B cell (primary cell): ENCODE measurements around the gene MGAT4B. TPM values are rescaled to one million over a fixed set of nuclear protein-coding genes. Genes with fewer than 3 reads are reported as not detected.

Experiments used
- ATAC-seq: fragments of 200-7000 bp; cut with Tn5 transposase; one replicate; pipeline ENCODE4 v1.10.0; 2021; ENCODE audit warnings: low read depth, mild to moderate bottlenecking, moderate number of reproducible peaks, moderate library complexity
- CTCF ChIA-PET: fragments of 350-600 bp; sonication (Branson Sonifier 250); formaldehyde crosslinking; loops from one replicate; lab custom pipeline; 2021; ENCODE audit warnings: antibody characterized with exemption, inconsistent platforms; lab: Charles Lee
- POLR2A ChIA-PET: fragments of 350-600 bp; sonication (Branson Sonifier 250); formaldehyde crosslinking; loops from one replicate; lab custom pipeline; 2021; ENCODE audit warnings: antibody characterized with exemption; lab: Charles Lee
- DNase-seq: peaks from one replicate; pipeline ENCODE4 v3.0.0; 2013
- H2AFZ ChIP-seq: 2 replicates; pipeline ENCODE4 v1.6.1; 2012; ENCODE audit warnings: mild to moderate bottlenecking, low read depth, low read length; ENCODE audit not compliant: insufficient read depth, poor library complexity, severe bottlenecking
- H3K27ac ChIP-seq, 2 donors: 1 replicate in 1 of 2; 2 replicates in 1 of 2; pipeline ENCODE4 v1.5.1; 2012 to 2013; ENCODE audit warnings: low read length in 2 of 2, mild to moderate bottlenecking in 2 of 2, moderate library complexity in 1 of 2
- H3K27me3 ChIP-seq, 4 experiments: fragments of 200-600 bp in 1 of 4; sonication (generic) in 1 of 4; replicated peaks in 1 of 4; 1 replicate in 2 of 4; 2 replicates in 2 of 4; pipeline versions ENCODE4 v1.6.1 to v1.7.0; 2013 to 2016; ENCODE audit warnings: low read length in 3 of 4, mild to moderate bottlenecking in 2 of 4, mixed read lengths in 1 of 4, moderate library complexity in 1 of 4; ENCODE audit not compliant: insufficient read depth in 4 of 4, control insufficient read depth in 3 of 4; ENCODE audit errors: control extremely low read depth in 1 of 4
- H3K36me3 ChIP-seq, 2 experiments: replicated peaks in 1 of 2; 1 replicate in 1 of 2; 2 replicates in 1 of 2; pipeline versions ENCODE4 v1.6.1 to v1.7.1; 2013; ENCODE audit warnings: low read length in 1 of 2; ENCODE audit not compliant: insufficient read depth in 2 of 2, control insufficient read depth in 1 of 2; ENCODE audit errors: control extremely low read depth in 1 of 2, extremely low read depth in 1 of 2
- H3K4me1 ChIP-seq, 2 donors: fragments of 200-600 bp in 1 of 2; sonication (generic) in 1 of 2; 1 replicate in 1 of 2; 2 replicates in 1 of 2; pipeline versions ENCODE4 v1.5.1 to v1.6.1; 2013 to 2017; ENCODE audit warnings: low read length in 2 of 2; ENCODE audit not compliant: control insufficient read depth in 2 of 2, insufficient read depth in 2 of 2
- H3K4me2 ChIP-seq: replicated peaks from 2 replicates; pipeline ENCODE3; 2012; ENCODE audit warnings: mild to moderate bottlenecking, low read depth, low read length; ENCODE audit not compliant: poor library complexity, severe bottlenecking
- H3K4me3 ChIP-seq, 5 experiments: fragments of 200-600 bp in 1 of 5; sonication (generic) in 1 of 5; 1 replicate in 3 of 5; 2 replicates in 2 of 5; pipeline versions ENCODE4 v1.5.1 to v1.7.0; 2011 to 2016; ENCODE audit warnings: low read length in 4 of 5, mild to moderate bottlenecking in 4 of 5, low read depth in 2 of 5, control low read depth in 1 of 5, moderate library complexity in 1 of 5; ENCODE audit not compliant: insufficient read depth in 1 of 5; ENCODE audit errors: control extremely low read depth in 1 of 5, extremely low read depth in 1 of 5
- H3K79me2 ChIP-seq: fragments of 200-600 bp; sonication (generic); one replicate; pipeline ENCODE4 v1.6.0; 2016; ENCODE audit warnings: low read length; ENCODE audit not compliant: control insufficient read depth, insufficient read depth
- H3K9ac ChIP-seq: fragments of 200-600 bp; sonication (generic); 2 replicates; pipeline ENCODE4 v1.6.1; 2017; ENCODE audit warnings: mild to moderate bottlenecking, low read length, moderate library complexity
- H3K9me3 ChIP-seq, 3 donors: one replicate each; pipeline versions ENCODE4 v1.6.1 to v1.7.1; 2013; ENCODE audit warnings: low read length in 2 of 3; ENCODE audit not compliant: control insufficient read depth in 2 of 3, insufficient read depth in 1 of 3; ENCODE audit errors: control extremely low read depth in 1 of 3
- H4K20me1 ChIP-seq: 2 replicates; pipeline ENCODE4 v1.6.0; 2012; ENCODE audit warnings: mild to moderate bottlenecking, low read length; ENCODE audit not compliant: insufficient read depth, control insufficient read depth, poor library complexity, severe bottlenecking
- H3K27ac Mint-ChIP-seq: one replicate; pipeline ENCODE4 v1.8.0; 2021; ENCODE audit warnings: mixed read lengths
- H3K27me3 Mint-ChIP-seq: one replicate; pipeline ENCODE4 v1.8.0; 2021; ENCODE audit warnings: mixed read lengths
- H3K4me1 Mint-ChIP-seq: one replicate; pipeline ENCODE4 v1.8.0; 2021; ENCODE audit warnings: mixed read lengths
- H3K4me3 Mint-ChIP-seq: one replicate; pipeline ENCODE4 v1.8.0; 2021; ENCODE audit warnings: mixed read lengths
- H3K9me3 Mint-ChIP-seq: one replicate; pipeline ENCODE4 v1.8.0; 2022; ENCODE audit warnings: mixed read lengths; ENCODE audit not compliant: insufficient read depth
- EZH2 ChIP-seq: IDR thresholded peaks from 2 replicates; pipeline ENCODE4 v1.6.1; 2012; ENCODE audit warnings: borderline replicate concordance, low read depth, mild to moderate bottlenecking, moderate library complexity, low read length; ENCODE audit not compliant: insufficient read depth, poor library complexity, severe bottlenecking
- WGBS: methylation state at CpG from one replicate; pipeline ENCODE4 v1.1.5; 2013; ENCODE audit warnings: missing lambda C conversion rate; ENCODE audit not compliant: insufficient coverage; 5-methylcytosine and 5-hydroxymethylcytosine counted together
- intact Hi-C: fragments of 100-400 bp; cut with micrococcal nuclease; formaldehyde crosslinking; loops from one replicate; pipeline ENCODE4 v1.10.0; 2022
- polyA plus RNA-seq: library from polyadenylated mRNA; depleted of rRNA; stranded (reverse); fragments of >200 nt; gene quantifications from 2 replicates; pipeline ENCODE4 v1.2.3, GENCODE V29; 2012
- total RNA-seq, 2 donors: library from RNA; stranded (reverse); fragments of 120-200 nt in 1 of 2; gene quantifications; 1 replicate in 1 of 2; 2 replicates in 1 of 2; pipeline versions ENCODE4 v1.2.3 to v1.2.4, GENCODE V29; 2013 to 2022
- TF ChIP-seq, protein P1 (sequence below): fragments of 200-600 bp; IDR thresholded peaks from one replicate; pipeline ENCODE4 v1.8.0; 2022; ENCODE audit warnings: antibody characterized with exemption, mild to moderate bottlenecking

Gene MGAT4B
- total and polyA plus RNA-seq, 2 donors (not counting 1 experiment from before 2014, with no cell fraction given): 105 to 165 TPM

DNA sequence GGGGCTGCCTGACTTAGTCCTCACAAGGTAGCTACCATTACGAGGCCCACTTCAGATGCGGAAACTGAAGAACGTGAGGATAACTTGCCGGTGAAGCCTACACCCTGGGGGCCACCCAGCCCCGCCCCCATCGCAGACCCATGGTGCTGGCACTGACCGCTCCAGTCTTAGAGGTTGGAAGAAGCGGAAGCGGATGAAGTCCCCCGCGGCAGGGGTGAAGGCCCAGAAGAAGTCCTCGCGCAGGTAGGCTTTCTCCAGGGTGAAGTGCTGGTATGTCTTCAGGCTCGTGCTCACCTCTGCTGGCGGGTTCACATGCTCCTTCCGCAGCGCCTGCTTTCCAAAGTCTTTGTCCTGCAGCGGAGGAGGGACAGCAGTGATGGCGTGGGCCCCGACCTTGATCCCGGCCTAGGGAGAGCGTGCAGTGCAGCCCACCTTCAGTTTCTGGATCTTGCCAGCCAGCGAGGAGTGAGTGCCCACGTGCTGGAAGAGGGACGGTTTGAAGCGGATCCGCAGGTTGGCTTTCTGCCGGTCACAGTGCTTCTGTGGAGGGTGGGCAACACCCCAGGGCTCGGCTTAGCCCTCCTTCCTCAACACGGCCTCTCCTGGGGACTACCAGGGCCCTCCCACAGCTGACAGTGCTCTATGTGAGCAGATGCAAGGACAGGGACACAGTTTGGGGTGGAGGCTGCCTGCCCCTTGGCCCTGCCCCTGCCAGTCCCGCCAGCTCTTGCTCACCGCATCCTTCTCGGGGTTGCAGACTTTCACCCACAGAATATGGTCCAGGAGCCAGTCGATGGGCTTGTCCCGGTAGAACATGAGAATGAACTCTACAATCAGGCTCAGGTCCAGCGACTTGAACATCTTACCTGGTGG is 7.7 kb downstream of the MGAT4B start:
- H3K9me3 Mint-ChIP-seq: no peaks in the 10 kb centered on the region

More for the DNA sequence above, 7.7 kb downstream of the MGAT4B start:
- DNase-seq (no peak), ATAC-seq (no peak)
- H3K9me3 ChIP-seq: no peaks in the 10 kb centered on the region
- Mint-ChIP-seq H3K27ac (no peak overlapping the region), H3K4me3 (no peak overlapping the region), H3K27me3 (no peaks in the 10 kb centered on the region), H3K4me1 (peaks cover 33% of the 10 kb centered on the region)
- H3K4me3 ChIP-seq: no peak overlapping the region
- CTCF ChIA-PET: interaction anchor here (2.4 kb wide), 1 partner anchor 38 kb away, joined by 7 read pairs; no protein-coding TSS in a partner anchor
- whole genome bisulfite sequencing: 98% methylated on average over 34 of the region's 36 CpGs
- H3K27me3 ChIP-seq: no peaks in the 10 kb centered on the region
- intact Hi-C loops: no loop called here
- H3K4me1 ChIP-seq: peaks cover 35 to 44% of the 10 kb centered on the region in 2 donors
- H3K4me2 ChIP-seq: no peak overlapping the region
- POLR2A ChIA-PET: no interaction called here
- H3K27ac ChIP-seq: no peak overlapping the region
- H3K36me3 ChIP-seq: peaks cover 0 to 31% of the 10 kb centered on the region in 2 experiments
- peaks cover 45% of the 10 kb centered on the region for H4K20me1 ChIP-seq
- no peak overlapping the region for H3K9ac ChIP-seq
- TF ChIP-seq EZH2: no peak
- TF ChIP-seq, protein P1, sequence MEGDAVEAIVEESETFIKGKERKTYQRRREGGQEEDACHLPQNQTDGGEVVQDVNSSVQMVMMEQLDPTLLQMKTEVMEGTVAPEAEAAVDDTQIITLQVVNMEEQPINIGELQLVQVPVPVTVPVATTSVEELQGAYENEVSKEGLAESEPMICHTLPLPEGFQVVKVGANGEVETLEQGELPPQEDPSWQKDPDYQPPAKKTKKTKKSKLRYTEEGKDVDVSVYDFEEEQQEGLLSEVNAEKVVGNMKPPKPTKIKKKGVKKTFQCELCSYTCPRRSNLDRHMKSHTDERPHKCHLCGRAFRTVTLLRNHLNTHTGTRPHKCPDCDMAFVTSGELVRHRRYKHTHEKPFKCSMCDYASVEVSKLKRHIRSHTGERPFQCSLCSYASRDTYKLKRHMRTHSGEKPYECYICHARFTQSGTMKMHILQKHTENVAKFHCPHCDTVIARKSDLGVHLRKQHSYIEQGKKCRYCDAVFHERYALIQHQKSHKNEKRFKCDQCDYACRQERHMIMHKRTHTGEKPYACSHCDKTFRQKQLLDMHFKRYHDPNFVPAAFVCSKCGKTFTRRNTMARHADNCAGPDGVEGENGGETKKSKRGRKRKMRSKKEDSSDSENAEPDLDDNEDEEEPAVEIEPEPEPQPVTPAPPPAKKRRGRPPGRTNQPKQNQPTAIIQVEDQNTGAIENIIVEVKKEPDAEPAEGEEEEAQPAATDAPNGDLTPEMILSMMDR: no peak
- peaks cover 19% of the 10 kb centered on the region for H3K79me2 ChIP-seq
- no peak overlapping the region for H2AFZ ChIP-seq
